Breast epithelium (tissue), 3 donors: ENCODE data around the gene MYMK.

Source experiments
- POLR2A ChIP-seq: fragments of 450-650 bp; IDR thresholded peaks from one replicate; pipeline ENCODE4 v1.6.1; 2016; ENCODE audit warnings: antibody characterized with exemption, mild to moderate bottlenecking, moderate library complexity
- POLR2AphosphoS5 ChIP-seq, 3 donors: sonication (generic); formaldehyde crosslinking; IDR thresholded peaks; one replicate each; pipeline ENCODE4 v1.6.1; 2017; ENCODE audit warnings: antibody characterized with exemption in 3 of 3
- TF ChIP-seq, protein P1 (sequence below), 3 donors: fragments of 450-650 bp; IDR thresholded peaks; one replicate each; pipeline ENCODE4 v1.5.1; 2016 to 2017; ENCODE audit warnings: antibody characterized with exemption in 3 of 3, mild to moderate bottlenecking in 3 of 3, moderate library complexity in 3 of 3

GRCh38 chr9:133478851-133479711 is 45.7 kb downstream of the MYMK start, which contains the start of gene SLC2A6:
- TF ChIP-seq POLR2A: no peak
- TF ChIP-seq POLR2AphosphoS5 (IDR thresholded peaks at IDR 0.05): no peak
- TF ChIP-seq, protein P1, sequence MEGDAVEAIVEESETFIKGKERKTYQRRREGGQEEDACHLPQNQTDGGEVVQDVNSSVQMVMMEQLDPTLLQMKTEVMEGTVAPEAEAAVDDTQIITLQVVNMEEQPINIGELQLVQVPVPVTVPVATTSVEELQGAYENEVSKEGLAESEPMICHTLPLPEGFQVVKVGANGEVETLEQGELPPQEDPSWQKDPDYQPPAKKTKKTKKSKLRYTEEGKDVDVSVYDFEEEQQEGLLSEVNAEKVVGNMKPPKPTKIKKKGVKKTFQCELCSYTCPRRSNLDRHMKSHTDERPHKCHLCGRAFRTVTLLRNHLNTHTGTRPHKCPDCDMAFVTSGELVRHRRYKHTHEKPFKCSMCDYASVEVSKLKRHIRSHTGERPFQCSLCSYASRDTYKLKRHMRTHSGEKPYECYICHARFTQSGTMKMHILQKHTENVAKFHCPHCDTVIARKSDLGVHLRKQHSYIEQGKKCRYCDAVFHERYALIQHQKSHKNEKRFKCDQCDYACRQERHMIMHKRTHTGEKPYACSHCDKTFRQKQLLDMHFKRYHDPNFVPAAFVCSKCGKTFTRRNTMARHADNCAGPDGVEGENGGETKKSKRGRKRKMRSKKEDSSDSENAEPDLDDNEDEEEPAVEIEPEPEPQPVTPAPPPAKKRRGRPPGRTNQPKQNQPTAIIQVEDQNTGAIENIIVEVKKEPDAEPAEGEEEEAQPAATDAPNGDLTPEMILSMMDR (IDR thresholded peaks at IDR 0.05): no peak
